ENCODE data around the gene STAM2. TPM values are rescaled to one million over a fixed set of nuclear protein-coding genes. Genes with fewer than 3 reads are reported as not detected.
A peak's percentile ranks its signal among the peaks of the same experiment; 100 is the strongest.

The STAM2 gene
- total RNA-seq (2022) (20.3 and 24.4 TPM in 2 replicates), Bru-seq, nascent RNA (percentile 82 among the genes with signal in this experiment), BruChase-seq, experiment 1, labeled RNA remaining after a 2-hour chase (percentile 83 among the genes with signal in this experiment), BruChase-seq, experiment 2, labeled RNA remaining after a 6-hour chase (percentile 78 among the genes with signal in this experiment)
- long read RNA-seq, full-length matches to known transcripts: 11 of 18 reads
- long read RNA-seq, partial matches to known transcripts: 4 of 18 reads
- long read RNA-seq, other reads (novel, unspliced or antisense): 3 of 18 reads

DNA sequence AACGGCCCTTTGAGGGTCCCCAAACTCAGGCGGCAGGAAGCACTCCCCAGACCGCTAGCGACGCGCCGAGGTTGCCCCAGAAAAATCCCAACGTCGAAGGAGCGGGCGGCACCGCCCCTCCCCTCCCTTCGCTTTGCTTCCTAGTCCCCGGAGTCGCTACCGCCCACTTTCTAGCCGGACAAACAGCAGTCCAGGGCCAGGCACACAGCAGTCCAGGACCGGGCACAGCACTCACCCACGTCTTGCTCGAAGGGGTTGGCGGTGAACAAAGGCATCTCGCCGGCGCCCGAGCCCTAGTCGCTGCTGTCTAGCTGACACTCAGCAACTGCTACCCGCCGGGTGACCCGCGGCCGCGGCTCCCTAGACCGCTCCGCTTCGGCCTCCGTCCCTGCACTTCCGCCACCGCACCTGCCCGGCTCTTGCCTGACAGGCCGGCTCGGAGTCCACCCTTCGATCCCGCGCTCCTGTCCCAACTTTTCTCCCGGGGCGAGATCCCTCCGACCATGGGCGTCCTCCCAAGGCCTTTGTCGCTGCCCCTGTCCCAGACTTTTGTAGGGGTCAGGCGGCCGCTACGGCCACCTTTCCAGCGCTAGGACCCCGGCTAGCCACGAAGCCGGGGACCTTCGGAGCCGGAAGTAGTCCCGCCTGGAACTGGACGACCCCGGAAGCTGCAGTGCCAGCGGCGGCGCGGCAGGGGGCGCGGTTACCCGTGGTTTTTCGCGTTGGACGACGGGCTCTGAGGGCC is at the start of gene STAM2:
Gene STAM2 (minus strand): TSS at position 396 of the 745 bp plus-strand sequence. CDS start 121 bp downstream, at position 275.
- H3K4me1 ChIP-seq: peaks cover 34% of the 10 kb centered on the region
- TF ChIP-seq, protein P1, sequence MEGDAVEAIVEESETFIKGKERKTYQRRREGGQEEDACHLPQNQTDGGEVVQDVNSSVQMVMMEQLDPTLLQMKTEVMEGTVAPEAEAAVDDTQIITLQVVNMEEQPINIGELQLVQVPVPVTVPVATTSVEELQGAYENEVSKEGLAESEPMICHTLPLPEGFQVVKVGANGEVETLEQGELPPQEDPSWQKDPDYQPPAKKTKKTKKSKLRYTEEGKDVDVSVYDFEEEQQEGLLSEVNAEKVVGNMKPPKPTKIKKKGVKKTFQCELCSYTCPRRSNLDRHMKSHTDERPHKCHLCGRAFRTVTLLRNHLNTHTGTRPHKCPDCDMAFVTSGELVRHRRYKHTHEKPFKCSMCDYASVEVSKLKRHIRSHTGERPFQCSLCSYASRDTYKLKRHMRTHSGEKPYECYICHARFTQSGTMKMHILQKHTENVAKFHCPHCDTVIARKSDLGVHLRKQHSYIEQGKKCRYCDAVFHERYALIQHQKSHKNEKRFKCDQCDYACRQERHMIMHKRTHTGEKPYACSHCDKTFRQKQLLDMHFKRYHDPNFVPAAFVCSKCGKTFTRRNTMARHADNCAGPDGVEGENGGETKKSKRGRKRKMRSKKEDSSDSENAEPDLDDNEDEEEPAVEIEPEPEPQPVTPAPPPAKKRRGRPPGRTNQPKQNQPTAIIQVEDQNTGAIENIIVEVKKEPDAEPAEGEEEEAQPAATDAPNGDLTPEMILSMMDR (IDR thresholded peaks at IDR 0.05; ENCODE audit: insufficient read depth in 1 of 2, low read depth in 1 of 2, low read length in 1 of 2, severe bottlenecking in 1 of 2, unreplicated experiment in 1 of 2): peak; percentile 94 to 97
- peaks cover 22% of the 10 kb centered on the region for H3K9me3 Mint-ChIP-seq (ENCODE audit: unreplicated experiment)
- no peaks in the 10 kb centered on the region for H3K27me3 Mint-ChIP-seq (ENCODE audit: insufficient read depth, unreplicated experiment)
- H3K36me3 ChIP-seq (ENCODE audit: control insufficient read depth, insufficient read depth, low read length): no peaks in the 10 kb centered on the region
- H3K4me3 Mint-ChIP-seq (ENCODE audit: unreplicated experiment): peak within 1 kb of the TSS; percentile 97
- H3K36me3 Mint-ChIP-seq (ENCODE audit: insufficient read depth, unreplicated experiment): peaks cover 6% of the 10 kb centered on the region
- peak within 1 kb of the TSS; percentile 84 for H3K4me3 ChIP-seq (ENCODE audit: low read depth, low read length)
- no peaks in the 10 kb centered on the region for H3K27me3 ChIP-seq (replicated peaks; ENCODE audit: control insufficient read depth, insufficient read depth, low read length)
- POLR2A ChIA-PET: interaction anchor here (0.6 to 1.0 kb wide), 3 partner anchors 310 to 1032 kb away, joined by 3 read pairs; no protein-coding TSS in a partner anchor
- TSS peak; percentile 77 for BruUV-seq (replicated peaks)
- DNase-seq: peak; percentile 93 to 97
- intact Hi-C loops (cut with micrococcal nuclease; ENCODE audit: unreplicated experiment): loop anchor here (1.0 to 10.0 kb wide), 8 partner anchors 41 to 567 kb away; partner anchors contain the start of gene FMNL2
- no peaks in the 10 kb centered on the region for H3K9me3 ChIP-seq
- CTCF ChIA-PET: interaction anchor here (0.7 to 2.0 kb wide), 10 partner anchors 10 to 541 kb away, joined by 3 to 17 read pairs (median 4); partner anchors contain the start of gene PRPF40A
- H3K27ac Mint-ChIP-seq (ENCODE audit: unreplicated experiment): peak within 1 kb of the TSS; percentile 99
- H3K4me1 Mint-ChIP-seq (ENCODE audit: low read depth, unreplicated experiment): peaks cover 33% of the 10 kb centered on the region

DNA sequence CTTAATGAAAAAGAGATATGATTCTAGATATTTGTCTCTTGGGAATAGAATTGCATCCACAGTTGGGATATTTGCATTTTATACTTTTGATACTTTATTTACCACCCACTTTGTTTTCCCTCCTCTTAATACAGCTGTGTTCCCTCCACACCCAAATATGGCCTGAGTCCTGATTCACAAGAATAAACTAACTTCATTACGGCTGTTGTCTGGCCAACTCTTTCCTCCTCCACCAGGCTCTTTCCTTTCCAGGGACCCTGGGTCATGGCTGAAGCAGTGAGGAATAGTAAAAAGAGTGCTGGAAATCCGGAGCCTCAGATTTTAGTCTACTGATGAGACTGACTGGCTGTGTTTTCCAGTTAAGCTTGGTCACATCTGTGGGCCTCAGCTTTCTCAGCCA is 48.4 kb upstream of the STAM2 start:
- DNase-seq: no peak
- H3K4me3 ChIP-seq (ENCODE audit: low read depth, low read length): no peak overlapping the region
- no peaks in the 10 kb centered on the region for H3K27me3 ChIP-seq (replicated peaks; ENCODE audit: control insufficient read depth, insufficient read depth, low read length)
- peaks cover 7% of the 10 kb centered on the region; the same call in 1 of the 2 replicates for H3K4me1 ChIP-seq
- Mint-ChIP-seq H3K27ac (ENCODE audit: unreplicated experiment) (no peak overlapping the region), H3K36me3 (ENCODE audit: insufficient read depth, unreplicated experiment) (no peaks in the 10 kb centered on the region), H3K4me1 (ENCODE audit: low read depth, unreplicated experiment) (no peaks in the 10 kb centered on the region), H3K27me3 (ENCODE audit: insufficient read depth, unreplicated experiment) (no peaks in the 10 kb centered on the region), H3K9me3 (ENCODE audit: unreplicated experiment) (no peaks in the 10 kb centered on the region), H3K4me3 (ENCODE audit: unreplicated experiment) (no peak overlapping the region)
- TF ChIP-seq, protein P1 (IDR thresholded peaks at IDR 0.05; ENCODE audit: insufficient read depth in 1 of 2, low read depth in 1 of 2, low read length in 1 of 2, severe bottlenecking in 1 of 2, unreplicated experiment in 1 of 2): no peak
- CTCF ChIA-PET: no interaction called here
- intact Hi-C loops (cut with micrococcal nuclease; ENCODE audit: unreplicated experiment): loop anchor here (2.0 kb wide), 1 partner anchor 23 kb away; no protein-coding TSS in a partner anchor
- no TSS peak for BruUV-seq (replicated peaks)
- POLR2A ChIA-PET: no interaction called here
- H3K36me3 ChIP-seq (ENCODE audit: control insufficient read depth, insufficient read depth, low read length): no peaks in the 10 kb centered on the region
- no peaks in the 10 kb centered on the region for H3K9me3 ChIP-seq

DNA sequence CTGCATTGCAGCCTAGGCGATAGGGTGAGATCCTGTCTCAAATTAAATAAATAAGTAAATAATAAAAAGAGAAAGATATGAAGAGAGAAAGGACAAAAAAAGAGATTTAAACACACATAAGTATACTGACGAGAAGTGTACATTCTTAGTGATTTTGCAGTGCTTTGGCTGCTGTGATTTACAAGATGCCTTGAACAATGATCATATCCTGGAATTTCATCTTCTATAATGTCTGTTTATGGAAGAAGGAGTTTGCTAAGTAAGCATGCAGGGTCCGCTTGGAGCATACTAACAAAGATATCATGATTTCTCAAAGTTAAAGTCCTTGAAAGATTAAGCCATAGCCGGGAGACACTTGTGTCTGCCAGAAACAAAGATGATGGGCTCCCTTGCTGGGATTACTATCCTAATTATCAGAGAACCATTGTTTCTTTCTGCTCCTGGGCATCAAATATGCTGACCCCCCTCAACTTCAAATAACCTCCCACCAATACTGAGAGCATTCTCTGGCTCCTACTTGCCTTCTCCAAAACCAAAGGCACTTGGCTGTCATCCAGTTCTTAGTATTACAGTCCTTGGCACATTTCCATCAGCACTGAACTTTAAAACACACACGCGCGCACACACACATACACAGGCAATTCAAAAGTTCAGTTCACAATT is 47.5 kb upstream of the STAM2 start:
- no peak overlapping the region for H3K27ac Mint-ChIP-seq (ENCODE audit: unreplicated experiment)
- ChIA-PET POLR2A (no interaction called here), CTCF (no interaction called here)
- no peak overlapping the region for H3K4me3 Mint-ChIP-seq (ENCODE audit: unreplicated experiment)
- TF ChIP-seq, protein P1 (IDR thresholded peaks at IDR 0.05; ENCODE audit: insufficient read depth in 1 of 2, low read depth in 1 of 2, low read length in 1 of 2, severe bottlenecking in 1 of 2, unreplicated experiment in 1 of 2): no peak
- no peaks in the 10 kb centered on the region for H3K36me3 ChIP-seq (ENCODE audit: control insufficient read depth, insufficient read depth, low read length)
- intact Hi-C loops (cut with micrococcal nuclease; ENCODE audit: unreplicated experiment): loop anchor here (2.0 kb wide), 1 partner anchor 22 kb away; no protein-coding TSS in a partner anchor
- H3K9me3 Mint-ChIP-seq (ENCODE audit: unreplicated experiment): no peaks in the 10 kb centered on the region
- no peak for DNase-seq
- no peak overlapping the region for H3K4me3 ChIP-seq (ENCODE audit: low read depth, low read length)
- H3K36me3 Mint-ChIP-seq (ENCODE audit: insufficient read depth, unreplicated experiment): no peaks in the 10 kb centered on the region
- no peaks in the 10 kb centered on the region for H3K4me1 Mint-ChIP-seq (ENCODE audit: low read depth, unreplicated experiment)
- no peaks in the 10 kb centered on the region for H3K27me3 Mint-ChIP-seq (ENCODE audit: insufficient read depth, unreplicated experiment)
- no peaks in the 10 kb centered on the region for H3K9me3 ChIP-seq
- H3K4me1 ChIP-seq: no peaks in the 10 kb centered on the region
- BruUV-seq (replicated peaks): no TSS peak
- no peaks in the 10 kb centered on the region for H3K27me3 ChIP-seq (replicated peaks; ENCODE audit: control insufficient read depth, insufficient read depth, low read length)

Data from Caco-2 (cell line).